Measurements from ENCODE around the gene ATAD2B.

GRCh38 chr2:23835988-23836387 is 90.9 kb downstream of the ATAD2B start:
- TF ChIP-seq POLR2A (IDR thresholded peaks at IDR 0.05), result no peak
- TF ChIP-seq, protein P1, sequence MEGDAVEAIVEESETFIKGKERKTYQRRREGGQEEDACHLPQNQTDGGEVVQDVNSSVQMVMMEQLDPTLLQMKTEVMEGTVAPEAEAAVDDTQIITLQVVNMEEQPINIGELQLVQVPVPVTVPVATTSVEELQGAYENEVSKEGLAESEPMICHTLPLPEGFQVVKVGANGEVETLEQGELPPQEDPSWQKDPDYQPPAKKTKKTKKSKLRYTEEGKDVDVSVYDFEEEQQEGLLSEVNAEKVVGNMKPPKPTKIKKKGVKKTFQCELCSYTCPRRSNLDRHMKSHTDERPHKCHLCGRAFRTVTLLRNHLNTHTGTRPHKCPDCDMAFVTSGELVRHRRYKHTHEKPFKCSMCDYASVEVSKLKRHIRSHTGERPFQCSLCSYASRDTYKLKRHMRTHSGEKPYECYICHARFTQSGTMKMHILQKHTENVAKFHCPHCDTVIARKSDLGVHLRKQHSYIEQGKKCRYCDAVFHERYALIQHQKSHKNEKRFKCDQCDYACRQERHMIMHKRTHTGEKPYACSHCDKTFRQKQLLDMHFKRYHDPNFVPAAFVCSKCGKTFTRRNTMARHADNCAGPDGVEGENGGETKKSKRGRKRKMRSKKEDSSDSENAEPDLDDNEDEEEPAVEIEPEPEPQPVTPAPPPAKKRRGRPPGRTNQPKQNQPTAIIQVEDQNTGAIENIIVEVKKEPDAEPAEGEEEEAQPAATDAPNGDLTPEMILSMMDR (IDR thresholded peaks at IDR 0.05), result no peak
- TF ChIP-seq EP300 (IDR thresholded peaks at IDR 0.05), result no peak
- TF ChIP-seq POLR2AphosphoS5 (IDR thresholded peaks at IDR 0.05), result no peak

Measured in sigmoid colon (tissue), 4 donors.